LNCaP clone FGC (cell line): ENCODE data around the gene TMEM87B.

Experiments
- DNase-seq: peaks from one replicate; pipeline ENCODE4 v3.0.0-alpha.2; 2011; ENCODE audit warnings: low read depth
- H3K4me3 ChIP-seq: 2 replicates; pipeline ENCODE4 v1.5.1; 2011; ENCODE audit warnings: mild to moderate bottlenecking, low read depth, low read length, control low read depth
- TF ChIP-seq, protein P1 (sequence below): IDR thresholded peaks from 2 replicates; pipeline ENCODE4 v1.5.1; 2012; ENCODE audit warnings: mild to moderate bottlenecking; ENCODE audit not compliant: control insufficient read depth, insufficient read depth; ENCODE audit errors: extremely low read depth

The TMEM87B gene, protein sequence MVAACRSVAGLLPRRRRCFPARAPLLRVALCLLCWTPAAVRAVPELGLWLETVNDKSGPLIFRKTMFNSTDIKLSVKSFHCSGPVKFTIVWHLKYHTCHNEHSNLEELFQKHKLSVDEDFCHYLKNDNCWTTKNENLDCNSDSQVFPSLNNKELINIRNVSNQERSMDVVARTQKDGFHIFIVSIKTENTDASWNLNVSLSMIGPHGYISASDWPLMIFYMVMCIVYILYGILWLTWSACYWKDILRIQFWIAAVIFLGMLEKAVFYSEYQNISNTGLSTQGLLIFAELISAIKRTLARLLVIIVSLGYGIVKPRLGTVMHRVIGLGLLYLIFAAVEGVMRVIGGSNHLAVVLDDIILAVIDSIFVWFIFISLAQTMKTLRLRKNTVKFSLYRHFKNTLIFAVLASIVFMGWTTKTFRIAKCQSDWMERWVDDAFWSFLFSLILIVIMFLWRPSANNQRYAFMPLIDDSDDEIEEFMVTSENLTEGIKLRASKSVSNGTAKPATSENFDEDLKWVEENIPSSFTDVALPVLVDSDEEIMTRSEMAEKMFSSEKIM

DNA sequence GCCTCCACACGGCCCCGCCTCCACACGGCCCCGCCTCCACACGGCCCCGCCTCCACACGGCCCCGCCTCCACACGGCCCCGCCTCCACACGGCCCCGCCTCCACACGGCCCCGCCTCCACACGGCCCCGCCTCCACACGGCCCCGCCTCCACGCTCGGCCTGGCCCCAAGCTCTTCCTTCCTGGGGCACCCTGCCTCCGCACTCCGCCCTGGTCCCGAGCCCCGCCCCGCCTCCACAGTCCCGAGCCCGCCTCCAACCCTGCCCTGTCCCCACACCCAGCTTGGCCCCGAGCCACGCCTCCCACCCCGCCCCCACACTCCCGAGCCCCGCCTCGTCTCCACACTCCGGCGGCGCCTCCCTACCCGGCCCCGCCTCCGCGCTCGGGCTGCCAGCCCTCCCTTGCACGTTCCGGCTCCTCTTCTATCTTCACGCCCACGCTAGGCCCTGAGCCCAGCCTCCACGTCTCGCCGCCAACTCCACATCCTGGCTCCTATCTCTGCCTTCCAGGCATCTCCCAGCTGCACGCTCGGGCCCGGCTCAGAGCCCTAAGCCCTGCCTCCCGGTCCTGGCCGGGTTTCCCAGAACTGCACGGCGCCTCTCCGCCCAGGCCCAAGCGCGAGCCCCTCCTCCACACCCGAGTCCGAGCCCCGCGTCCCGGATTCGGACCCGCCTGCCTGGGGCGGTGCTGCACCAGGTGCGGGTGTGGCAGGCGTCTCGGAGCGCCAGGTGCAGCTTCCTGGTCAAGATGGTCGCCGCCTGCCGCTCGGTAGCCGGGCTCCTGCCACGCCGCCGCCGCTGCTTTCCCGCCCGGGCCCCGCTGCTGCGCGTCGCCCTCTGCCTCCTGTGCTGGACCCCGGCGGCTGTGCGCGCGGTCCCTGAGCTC, at the start of gene TMEM87B:
TSS of gene TMEM87B (plus strand) at position 423 of the 883 bp plus-strand sequence. CDS start at position 746, 323 bp downstream.
- peak within 1 kb of the TSS; percentile 91 for H3K4me3 ChIP-seq
- TF ChIP-seq, protein P1, sequence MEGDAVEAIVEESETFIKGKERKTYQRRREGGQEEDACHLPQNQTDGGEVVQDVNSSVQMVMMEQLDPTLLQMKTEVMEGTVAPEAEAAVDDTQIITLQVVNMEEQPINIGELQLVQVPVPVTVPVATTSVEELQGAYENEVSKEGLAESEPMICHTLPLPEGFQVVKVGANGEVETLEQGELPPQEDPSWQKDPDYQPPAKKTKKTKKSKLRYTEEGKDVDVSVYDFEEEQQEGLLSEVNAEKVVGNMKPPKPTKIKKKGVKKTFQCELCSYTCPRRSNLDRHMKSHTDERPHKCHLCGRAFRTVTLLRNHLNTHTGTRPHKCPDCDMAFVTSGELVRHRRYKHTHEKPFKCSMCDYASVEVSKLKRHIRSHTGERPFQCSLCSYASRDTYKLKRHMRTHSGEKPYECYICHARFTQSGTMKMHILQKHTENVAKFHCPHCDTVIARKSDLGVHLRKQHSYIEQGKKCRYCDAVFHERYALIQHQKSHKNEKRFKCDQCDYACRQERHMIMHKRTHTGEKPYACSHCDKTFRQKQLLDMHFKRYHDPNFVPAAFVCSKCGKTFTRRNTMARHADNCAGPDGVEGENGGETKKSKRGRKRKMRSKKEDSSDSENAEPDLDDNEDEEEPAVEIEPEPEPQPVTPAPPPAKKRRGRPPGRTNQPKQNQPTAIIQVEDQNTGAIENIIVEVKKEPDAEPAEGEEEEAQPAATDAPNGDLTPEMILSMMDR = no peak
- peak; percentile 91 for DNase-seq

DNA sequence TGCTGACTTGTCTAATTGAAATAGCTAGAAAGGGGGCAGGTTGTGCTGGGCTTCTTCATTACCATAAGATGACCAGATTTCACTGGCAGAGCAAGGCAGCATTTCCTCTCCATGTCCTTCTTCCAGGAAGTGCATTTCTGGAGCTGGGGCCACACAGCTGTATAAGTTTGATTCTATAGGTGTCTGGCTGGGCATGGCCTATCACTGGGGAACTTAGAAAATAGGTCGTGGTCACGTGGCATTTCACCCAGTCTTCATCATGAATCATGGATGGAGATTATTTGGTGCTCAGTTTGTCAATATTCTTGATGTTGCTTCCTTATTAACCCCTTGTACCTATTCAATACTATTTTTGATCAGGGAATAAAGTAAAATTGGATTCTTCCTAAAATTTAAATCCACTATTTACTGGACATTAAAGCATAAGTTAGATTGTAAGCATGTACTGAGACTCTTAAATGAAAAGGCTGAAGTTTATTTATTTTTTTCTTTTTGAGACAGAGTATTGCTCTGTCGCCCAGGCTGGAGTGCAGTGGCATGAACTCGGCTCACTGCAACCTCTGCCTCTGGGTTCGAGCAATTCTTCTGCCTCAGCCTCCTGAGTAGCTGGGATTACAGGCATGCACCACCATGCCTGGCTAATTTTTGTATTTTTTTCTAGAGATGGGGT, 49.5 kb upstream of the TMEM87B start:
- DNase-seq = no peak
- H3K4me3 ChIP-seq = no peak overlapping the region
- TF ChIP-seq, protein P1 = no peak

DNA sequence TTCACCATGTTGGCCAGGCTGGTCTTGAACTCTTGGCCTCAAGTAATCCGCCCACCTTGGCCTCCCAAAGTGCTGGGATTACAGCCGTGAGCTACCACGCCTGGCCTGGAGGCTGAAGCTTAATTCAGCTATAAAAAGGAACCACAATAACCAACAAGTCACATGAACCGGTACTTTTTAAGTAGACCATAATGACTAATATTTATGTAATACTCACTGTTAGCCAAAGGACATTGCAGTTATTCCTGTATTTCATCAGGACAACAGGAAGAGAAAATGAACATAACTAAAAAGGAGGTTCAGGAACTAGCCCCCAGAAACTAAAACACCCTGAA, 49.0 kb upstream of the TMEM87B start:
- no peak overlapping the region for H3K4me3 ChIP-seq
- no peak for DNase-seq
- TF ChIP-seq, protein P1 = no peak

DNA sequence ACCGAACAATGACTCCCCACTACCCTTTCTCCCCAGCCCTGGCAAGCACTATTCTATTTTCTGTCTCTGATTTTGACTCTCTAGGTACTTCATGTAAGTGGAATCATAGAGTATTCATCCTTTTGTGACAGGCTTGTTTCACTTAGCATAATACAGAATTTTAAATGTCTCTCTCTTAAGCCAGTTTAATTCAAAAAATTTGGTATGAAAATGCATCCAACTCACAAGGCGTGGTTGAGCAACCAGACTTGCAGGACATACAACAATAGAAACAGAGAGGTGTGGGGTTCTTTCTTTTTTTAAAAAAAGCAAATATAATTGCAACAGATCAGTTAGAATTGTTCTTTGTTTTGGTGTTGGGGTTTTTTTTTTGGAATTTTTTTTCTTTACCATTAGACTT, 47.6 kb upstream of the TMEM87B start:
- TF ChIP-seq, protein P1 = no peak
- H3K4me3 ChIP-seq = no peak overlapping the region

DNA sequence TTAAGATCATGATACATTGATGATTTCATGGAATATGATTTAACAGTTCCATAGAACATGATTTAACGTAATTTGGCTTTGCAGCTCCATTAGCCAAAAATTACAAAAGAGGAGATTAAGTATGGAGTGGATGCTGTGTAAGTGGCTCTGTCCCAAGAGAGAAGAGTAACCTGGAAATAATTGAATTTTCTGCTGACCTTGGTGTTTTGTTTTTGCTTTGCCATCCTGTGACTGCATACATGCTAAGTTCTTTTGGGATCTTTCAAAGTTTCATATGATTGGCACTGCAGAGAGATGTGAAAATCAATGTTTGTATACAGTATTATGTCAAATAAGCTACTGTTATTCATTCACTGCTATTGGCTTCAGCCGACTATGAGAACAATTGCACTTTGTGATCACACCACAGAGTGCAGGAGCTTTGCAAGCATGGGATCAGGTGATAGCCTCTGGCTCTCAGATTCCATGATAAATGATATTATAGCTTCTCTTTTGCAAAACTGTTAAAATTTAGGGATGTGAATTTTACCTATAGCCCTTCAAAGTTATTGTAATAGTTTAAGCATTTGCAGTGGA, 46.1 kb upstream of the TMEM87B start:
- no peak overlapping the region for H3K4me3 ChIP-seq
- DNase-seq = no peak
- TF ChIP-seq, protein P1 = no peak

More for the DNA sequence above, 47.6 kb upstream of the TMEM87B start:
- no peak for DNase-seq

DNA sequence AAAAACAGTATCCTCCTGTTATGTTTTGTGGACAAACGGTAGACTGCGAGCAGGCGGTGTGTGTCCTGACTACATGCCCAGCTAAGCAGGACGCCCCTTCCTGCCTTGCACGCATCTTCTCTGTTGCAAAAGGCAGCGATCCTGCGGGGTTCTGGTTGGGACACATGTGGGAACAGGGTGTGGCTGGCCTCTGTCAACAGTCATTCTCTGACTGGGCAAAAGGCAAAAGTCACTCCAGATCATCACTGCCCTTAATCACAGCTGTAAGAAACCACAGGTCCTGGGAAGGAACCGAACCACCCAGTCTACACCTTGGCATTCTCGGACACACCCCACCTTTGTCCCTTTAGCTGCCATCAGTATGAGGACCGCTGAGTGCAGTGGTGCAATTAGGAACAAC, 44.3 kb upstream of the TMEM87B start:
- no peak for DNase-seq
- no peak overlapping the region for H3K4me3 ChIP-seq
- TF ChIP-seq, protein P1 = no peak
